ENCODE measurements around the gene ADAM30. TPM values are rescaled to one million over a fixed set of nuclear protein-coding genes. Genes with fewer than 3 reads are reported as not detected.
"Not testable (repeated sequence)": the region's sequence is repeated elsewhere in the genome, so short reads cannot be mapped to it uniquely, and the experiment has no call there.

Gene ADAM30
- total RNA-seq, 2 donors from 2014 or later: not detected

GRCh38 chr1:119882132-119883049, 13.9 kb downstream of the ADAM30 start:
- DNase-seq (no peak), ATAC-seq (no peak)
- intact Hi-C loops (cut with DNase I): no loop called here

GRCh38 chr1:119879510-119880434, 16.5 kb downstream of the ADAM30 start:
- DNase-seq: no peak
- ATAC-seq: no peak
- intact Hi-C loops (cut with DNase I): no loop called here

GRCh38 chr1:119878171-119878570, 18.1 kb downstream of the ADAM30 start:
- no peak for ATAC-seq

GRCh38 chr1:119874186-119874585, 22.1 kb downstream of the ADAM30 start:
- peak in 1 of 2 donors; percentile 52 for ATAC-seq
- intact Hi-C loops (cut with DNase I): no loop called here
- no peak for DNase-seq

More at GRCh38 chr1:119878171-119878570, 18.1 kb downstream of the ADAM30 start:
- intact Hi-C loops (cut with DNase I): no loop called here
- no peak for DNase-seq

GRCh38 chr1:119873135-119874015, 22.9 kb downstream of the ADAM30 start:
- intact Hi-C loops (cut with DNase I): no loop called here
- ATAC-seq (peak; percentile 64 to 89), DNase-seq (no peak)

GRCh38 chr1:119871881-119872280, 24.4 kb downstream of the ADAM30 start:
- DNase-seq (no peak), ATAC-seq (no peak)
- intact Hi-C loops (cut with DNase I): no loop called here

GRCh38 chr1:119870917-119871596, 25.3 kb downstream of the ADAM30 start:
- ATAC-seq: peak; percentile 74 to 86
- DNase-seq: peak; percentile 74
- intact Hi-C loops (cut with DNase I): no loop called here

GRCh38 chr1:119869995-119870394, 26.3 kb downstream of the ADAM30 start:
- intact Hi-C loops (cut with DNase I): no loop called here
- ATAC-seq (no peak), DNase-seq (no peak)

GRCh38 chr1:119868176-119868575, 28.1 kb downstream of the ADAM30 start:
- DNase-seq (no peak), ATAC-seq (no peak)
- intact Hi-C loops (cut with DNase I): no loop called here

- ATAC-seq: no peak
Observed at GRCh38 chr1:119866451-119866850, 29.9 kb downstream of the ADAM30 start.

GRCh38 chr1:119865627-119866026, 30.7 kb downstream of the ADAM30 start:
- ATAC-seq: no peak
- intact Hi-C loops (cut with DNase I): no loop called here

More at GRCh38 chr1:119866451-119866850, 29.9 kb downstream of the ADAM30 start:
- intact Hi-C loops (cut with DNase I): no loop called here
- DNase-seq: no peak

GRCh38 chr1:119862276-119862675, 34.0 kb downstream of the ADAM30 start:
- DNase-seq (no peak), ATAC-seq (no peak)
- intact Hi-C loops (cut with DNase I): no loop called here

More at GRCh38 chr1:119865627-119866026, 30.7 kb downstream of the ADAM30 start:
- no peak for DNase-seq

GRCh38 chr1:119861547-119861946, 34.8 kb downstream of the ADAM30 start:
- DNase-seq: no peak
- no peak for ATAC-seq
- intact Hi-C loops (cut with DNase I): no loop called here

GRCh38 chr1:119859647-119860046, 36.7 kb downstream of the ADAM30 start:
- DNase-seq (no peak), ATAC-seq (peak in 1 of 2 donors; percentile 67)
- intact Hi-C loops (cut with DNase I): no loop called here

- ATAC-seq; intact Hi-C loops (cut with DNase I): not testable (repeated sequence)
Observed at GRCh38 chr1:119858556-119859214, 37.6 kb downstream of the ADAM30 start.

GRCh38 chr1:119858126-119858525, 38.2 kb downstream of the ADAM30 start:
- DNase-seq (no peak), ATAC-seq (no peak)
- intact Hi-C loops (cut with DNase I): no loop called here

More at GRCh38 chr1:119858556-119859214, 37.6 kb downstream of the ADAM30 start:
- not testable (repeated sequence) for DNase-seq

GRCh38 chr1:119853155-119853554, 43.2 kb downstream of the ADAM30 start:
- DNase-seq (no peak), ATAC-seq (no peak)
- intact Hi-C loops (cut with DNase I): no loop called here

- intact Hi-C loops (cut with DNase I); ATAC-seq; DNase-seq: not testable (repeated sequence)
Observed at GRCh38 chr1:119844206-119844605, 52.1 kb downstream of the ADAM30 start.

Measured in left cardiac atrium (tissue), 4 donors.